Retinal pigment epithelial cell (primary cell): ENCODE measurements around the gene TMCC3.
A peak's percentile ranks its signal among the peaks of the same experiment; 100 is the strongest.

ENCODE experiments used
- DNase-seq: peaks from one replicate; pipeline ENCODE4 v3.0.0-alpha.2; 2010; ENCODE audit warnings: low read depth
- H3K4me3 ChIP-seq: 2 replicates; pipeline ENCODE4 v1.5.1; 2011; ENCODE audit warnings: mild to moderate bottlenecking, low read length, control low read depth, moderate library complexity
- TF ChIP-seq, protein P1 (sequence below): conservative IDR thresholded peaks from 2 replicates; pipeline ENCODE4 v1.5.1; 2011; ENCODE audit warnings: low read depth, low read length, control low read depth, inconsistent platforms

Gene TMCC3

DNA sequence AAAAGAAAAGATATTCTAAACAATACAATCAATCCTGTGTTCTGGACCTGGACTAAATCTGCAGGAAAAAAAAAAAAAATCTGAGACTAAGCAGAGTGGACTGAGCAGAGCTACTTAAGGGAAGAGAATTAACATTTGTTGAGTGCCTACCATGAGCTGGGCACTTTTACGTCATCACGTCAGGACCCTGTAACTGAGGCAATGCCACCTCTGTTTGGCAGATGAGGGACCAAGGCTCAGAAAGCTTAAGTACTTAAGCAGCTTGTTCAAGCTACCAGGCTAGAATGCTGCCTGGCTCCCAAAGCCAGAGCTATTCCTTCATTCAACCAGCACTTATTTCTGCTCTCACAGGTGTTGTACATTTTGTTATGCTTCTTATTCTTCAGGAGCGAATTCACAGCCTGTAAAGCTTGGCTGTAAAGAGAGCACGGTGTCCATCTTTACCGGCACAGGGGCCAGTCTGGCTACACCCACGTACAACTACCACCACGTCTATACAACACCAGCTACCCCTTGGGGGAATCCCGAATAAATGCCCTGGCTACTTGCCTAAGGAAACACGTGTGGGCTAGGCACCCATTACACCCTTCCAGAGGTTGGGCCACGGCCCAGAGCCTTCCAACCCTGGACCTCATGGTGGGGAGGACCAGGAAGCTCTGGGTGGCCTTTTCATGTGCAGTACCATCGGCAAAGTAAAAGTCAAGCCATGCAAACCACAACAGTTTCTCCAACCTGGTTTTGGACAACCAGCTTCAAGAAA, 27.0 kb downstream of the TMCC3 start:
- TF ChIP-seq, protein P1, sequence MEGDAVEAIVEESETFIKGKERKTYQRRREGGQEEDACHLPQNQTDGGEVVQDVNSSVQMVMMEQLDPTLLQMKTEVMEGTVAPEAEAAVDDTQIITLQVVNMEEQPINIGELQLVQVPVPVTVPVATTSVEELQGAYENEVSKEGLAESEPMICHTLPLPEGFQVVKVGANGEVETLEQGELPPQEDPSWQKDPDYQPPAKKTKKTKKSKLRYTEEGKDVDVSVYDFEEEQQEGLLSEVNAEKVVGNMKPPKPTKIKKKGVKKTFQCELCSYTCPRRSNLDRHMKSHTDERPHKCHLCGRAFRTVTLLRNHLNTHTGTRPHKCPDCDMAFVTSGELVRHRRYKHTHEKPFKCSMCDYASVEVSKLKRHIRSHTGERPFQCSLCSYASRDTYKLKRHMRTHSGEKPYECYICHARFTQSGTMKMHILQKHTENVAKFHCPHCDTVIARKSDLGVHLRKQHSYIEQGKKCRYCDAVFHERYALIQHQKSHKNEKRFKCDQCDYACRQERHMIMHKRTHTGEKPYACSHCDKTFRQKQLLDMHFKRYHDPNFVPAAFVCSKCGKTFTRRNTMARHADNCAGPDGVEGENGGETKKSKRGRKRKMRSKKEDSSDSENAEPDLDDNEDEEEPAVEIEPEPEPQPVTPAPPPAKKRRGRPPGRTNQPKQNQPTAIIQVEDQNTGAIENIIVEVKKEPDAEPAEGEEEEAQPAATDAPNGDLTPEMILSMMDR, result no peak
- no peak overlapping the region for H3K4me3 ChIP-seq
- peak; percentile 91 for DNase-seq

DNA sequence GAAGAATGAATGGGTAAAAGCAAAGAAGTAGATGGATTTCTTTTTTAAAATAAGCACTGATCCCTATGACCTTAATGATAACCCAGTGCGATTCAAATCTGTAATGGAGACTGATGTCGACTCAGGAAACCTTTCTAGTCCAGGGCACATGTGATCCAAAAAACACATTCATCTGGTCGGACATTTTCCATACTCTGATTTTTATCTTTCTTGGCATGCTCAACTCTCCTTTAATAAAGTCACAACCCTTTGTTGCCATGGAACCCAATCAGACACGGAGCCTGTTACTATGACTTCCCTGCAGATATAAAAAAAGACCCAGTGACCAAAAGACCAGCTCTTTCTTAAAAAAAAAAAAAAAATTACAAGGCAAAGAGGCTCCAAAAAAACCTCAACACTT, 27.9 kb downstream of the TMCC3 start:
- DNase-seq, result peak; percentile 77
- H3K4me3 ChIP-seq, result no peak overlapping the region
- TF ChIP-seq, protein P1, result no peak

DNA sequence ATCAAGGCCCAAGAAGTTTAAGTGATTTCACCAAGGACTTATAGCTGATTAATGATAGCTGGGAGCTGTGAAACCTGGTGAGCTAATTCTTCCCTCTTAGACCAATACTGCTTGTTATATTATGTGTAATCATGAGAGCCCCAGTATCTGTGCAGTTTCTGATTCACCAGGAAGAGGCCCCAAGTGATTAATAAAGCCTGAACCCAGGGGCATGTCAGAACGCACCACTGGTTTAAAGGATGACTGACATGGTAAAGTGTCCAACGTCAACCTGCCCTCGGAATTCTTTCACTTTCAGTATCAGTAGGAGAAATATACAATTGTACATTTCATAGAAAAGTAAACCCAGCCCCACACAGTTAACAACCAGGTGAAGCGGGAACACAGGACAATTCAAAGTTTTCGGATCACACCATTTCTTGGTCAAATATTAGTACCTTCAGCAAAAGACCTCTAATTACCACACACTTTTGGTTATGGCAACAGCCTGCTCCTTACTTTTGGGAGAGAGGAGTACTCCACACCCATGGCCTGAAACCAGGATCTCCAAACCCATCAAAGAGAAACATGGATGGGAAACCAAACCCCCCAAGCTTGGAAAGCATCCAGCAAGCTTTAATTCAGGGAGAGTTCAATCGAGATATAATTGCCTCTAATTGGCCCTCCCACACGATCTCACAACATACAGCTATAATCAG, 28.5 kb downstream of the TMCC3 start:
- H3K4me3 ChIP-seq, result peak overlapping the region; percentile 15
- TF ChIP-seq, protein P1, result no peak
- no peak for DNase-seq

DNA sequence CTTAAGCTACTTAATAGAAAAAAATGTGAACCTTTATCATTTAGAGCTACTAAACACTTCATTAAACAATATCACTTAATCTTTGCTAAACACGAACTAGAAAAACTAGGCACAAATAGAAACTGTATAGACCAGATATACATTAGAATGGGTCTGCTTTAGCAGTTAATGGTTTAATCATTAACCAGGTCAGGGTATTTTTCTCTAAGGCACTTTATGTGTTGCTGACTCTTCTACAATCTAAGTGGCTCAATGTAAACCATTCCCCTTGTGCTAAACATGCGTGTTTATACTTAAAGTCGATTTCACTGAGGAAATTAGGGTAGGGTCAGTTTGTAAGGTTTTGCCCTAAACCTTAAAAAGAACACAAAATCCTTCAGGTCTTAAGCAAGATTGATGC, 29.7 kb downstream of the TMCC3 start:
- TF ChIP-seq, protein P1, result no peak
- no peak overlapping the region for H3K4me3 ChIP-seq
- DNase-seq, result no peak

DNA sequence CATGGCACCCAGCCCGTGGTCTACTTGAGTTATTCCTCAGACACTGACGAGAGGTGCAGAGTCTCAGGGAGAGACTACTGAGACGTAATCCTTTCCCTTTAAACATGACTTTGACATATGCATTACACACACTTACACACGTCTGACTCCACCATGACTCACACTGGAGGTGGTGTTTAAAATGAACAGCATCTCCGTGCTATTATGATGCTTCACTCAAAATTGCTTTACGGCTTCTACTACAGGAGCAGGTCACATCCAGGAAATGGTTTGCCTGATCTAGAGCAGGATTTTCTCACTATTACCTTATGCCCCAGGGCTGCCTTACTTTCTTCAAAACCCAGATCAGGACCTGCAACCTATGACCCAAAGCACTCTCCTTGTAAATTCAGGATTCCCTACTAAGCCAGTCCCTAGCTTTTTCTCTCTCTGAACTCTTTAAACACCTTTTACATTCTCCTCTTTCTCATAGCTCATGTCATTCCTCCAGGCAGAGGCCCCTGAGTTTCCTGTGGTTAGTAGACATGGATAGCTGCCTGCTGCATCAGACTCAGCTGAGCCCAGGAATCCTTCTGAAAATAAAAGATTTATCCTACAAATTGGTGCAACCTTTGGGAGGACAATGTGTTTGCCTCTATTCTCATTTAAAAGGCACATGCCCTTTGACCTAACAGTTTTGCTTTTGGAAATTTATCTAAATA, 31.2 kb downstream of the TMCC3 start:
- peak; percentile 60 for DNase-seq
- TF ChIP-seq, protein P1, result no peak
- H3K4me3 ChIP-seq, result no peak overlapping the region

DNA sequence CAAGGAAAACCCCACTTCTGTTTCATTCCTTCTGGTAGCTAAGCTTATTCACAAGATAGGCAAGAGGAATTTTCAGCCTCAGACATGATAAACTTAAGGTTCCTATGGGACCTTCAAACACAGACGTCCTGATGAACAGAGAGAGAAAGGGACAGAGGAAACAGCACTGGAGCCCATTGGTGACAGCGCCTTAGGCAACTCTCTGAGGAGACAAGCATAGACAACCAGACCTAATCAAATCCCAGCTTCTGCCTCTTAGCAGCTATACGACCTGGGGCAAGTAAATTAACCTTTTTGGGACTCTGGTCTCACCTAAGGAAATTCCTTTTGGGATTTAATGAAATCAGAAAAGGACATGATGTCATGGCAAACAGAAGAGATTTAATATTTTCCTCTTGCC, 33.3 kb downstream of the TMCC3 start:
- H3K4me3 ChIP-seq, result no peak overlapping the region
- TF ChIP-seq, protein P1, result no peak
- no peak for DNase-seq
